Testis (tissue), 3 donors: ENCODE results near the gene PEX10. TPM values are rescaled to one million over a fixed set of nuclear protein-coding genes. Genes with fewer than 3 reads are reported as not detected.

Experiments
- polyA plus RNA-seq: library from polyadenylated mRNA; stranded (reverse); fragments of 350-450 nt; fragmentation: Illumina TruSeq; extraction: RNeasy Lipid Tissue Mini Kit (QIAGEN cat#74804); gene quantifications from one replicate; pipeline ENCODE4 v1.2.3, GENCODE V29; 2014; ENCODE audit warnings: low read depth, low replicate concordance; ENCODE audit not compliant: insufficient read depth
- total RNA-seq, 2 donors: library from RNA; depleted of rRNA; stranded (reverse); fragments of >200 nt; gene quantifications; one replicate each; pipeline ENCODE4 v1.2.3, GENCODE V29; 2016

The PEX10 gene
- total and polyA plus RNA-seq, 3 donors from 2014 or later = 49.5 to 52.8 (median 50.4) TPM

Other genes starting within 250 kb of the PEX10 start
- gene FAAP20, start 217.8 kb downstream of the PEX10 start, total RNA-seq = 10 to 100 TPM; 65.5 to 72.0 TPM
- 72.6 TPM for gene FAAP20, start 217.8 kb downstream of the PEX10 start, polyA plus RNA-seq
- gene SKI, start 184.2 kb downstream of the PEX10 start, total RNA-seq = 10 to 100 TPM; 85.7 to 87.1 TPM
- 40.2 TPM for gene SKI, start 184.2 kb downstream of the PEX10 start, polyA plus RNA-seq
- gene MORN1, start 21.0 kb downstream of the PEX10 start, total RNA-seq = 10 to 100 TPM; 30.4 to 34.5 TPM
- gene MORN1, start 21.0 kb downstream of the PEX10 start, polyA plus RNA-seq = 30.9 TPM
- 100 to 1,000 TPM in 1 of 2 donors, 10 to 100 TPM in 1; 89.9 to 104 TPM for gene RER1, start 20.7 kb downstream of the PEX10 start, total RNA-seq
- gene RER1, start 20.7 kb downstream of the PEX10 start, polyA plus RNA-seq = 262 TPM
- gene PLCH2, start 63.7 kb upstream of the PEX10 start, total RNA-seq = 1 to 10 TPM; 5.7 to 6.5 TPM
- gene PLCH2, start 63.7 kb upstream of the PEX10 start, polyA plus RNA-seq = 2.7 TPM
- 10 to 100 TPM; 65.9 to 84.7 TPM for gene PANK4, start 114.0 kb upstream of the PEX10 start, total RNA-seq
- 23.2 TPM for gene PANK4, start 114.0 kb upstream of the PEX10 start, polyA plus RNA-seq
- gene HES5, start 117.7 kb upstream of the PEX10 start, total RNA-seq = 1 to 10 TPM; 2.8 to 4.2 TPM
- 1.1 TPM for gene HES5, start 117.7 kb upstream of the PEX10 start, polyA plus RNA-seq
- 10 to 100 TPM; 39.0 to 45.1 TPM for gene TNFRSF14, start 143.8 kb upstream of the PEX10 start, total RNA-seq
- 26.0 TPM for gene TNFRSF14, start 143.8 kb upstream of the PEX10 start, polyA plus RNA-seq
- gene PRXL2B, start 174.2 kb upstream of the PEX10 start, total RNA-seq = 10 to 100 TPM; 20.9 to 25.1 TPM
- 16.5 TPM for gene PRXL2B, start 174.2 kb upstream of the PEX10 start, polyA plus RNA-seq
- gene MMEL1, start 220.5 kb upstream of the PEX10 start, total RNA-seq = 10 to 100 TPM; 17.2 to 18.8 TPM
- 36.4 TPM for gene MMEL1, start 220.5 kb upstream of the PEX10 start, polyA plus RNA-seq